Epithelial cell of esophagus (primary cell): Measurements from ENCODE around the gene EIF4EBP3.

ENCODE experiments used
- DNase-seq: peaks from one replicate; pipeline ENCODE4 v3.0.0; 2010; ENCODE audit warnings: low read depth
- H3K4me3 ChIP-seq: 2 replicates; pipeline ENCODE4 v1.5.1; 2011; ENCODE audit warnings: mild to moderate bottlenecking, low read length, control low read depth
- CTCF ChIP-seq: IDR thresholded peaks from 2 replicates; pipeline ENCODE4 v1.5.1; 2011; ENCODE audit warnings: low read depth, mild to moderate bottlenecking, low read length, control low read depth, inconsistent platforms; ENCODE audit not compliant: insufficient read depth; ENCODE audit errors: missing control alignments

EIF4EBP3 gene

DNA sequence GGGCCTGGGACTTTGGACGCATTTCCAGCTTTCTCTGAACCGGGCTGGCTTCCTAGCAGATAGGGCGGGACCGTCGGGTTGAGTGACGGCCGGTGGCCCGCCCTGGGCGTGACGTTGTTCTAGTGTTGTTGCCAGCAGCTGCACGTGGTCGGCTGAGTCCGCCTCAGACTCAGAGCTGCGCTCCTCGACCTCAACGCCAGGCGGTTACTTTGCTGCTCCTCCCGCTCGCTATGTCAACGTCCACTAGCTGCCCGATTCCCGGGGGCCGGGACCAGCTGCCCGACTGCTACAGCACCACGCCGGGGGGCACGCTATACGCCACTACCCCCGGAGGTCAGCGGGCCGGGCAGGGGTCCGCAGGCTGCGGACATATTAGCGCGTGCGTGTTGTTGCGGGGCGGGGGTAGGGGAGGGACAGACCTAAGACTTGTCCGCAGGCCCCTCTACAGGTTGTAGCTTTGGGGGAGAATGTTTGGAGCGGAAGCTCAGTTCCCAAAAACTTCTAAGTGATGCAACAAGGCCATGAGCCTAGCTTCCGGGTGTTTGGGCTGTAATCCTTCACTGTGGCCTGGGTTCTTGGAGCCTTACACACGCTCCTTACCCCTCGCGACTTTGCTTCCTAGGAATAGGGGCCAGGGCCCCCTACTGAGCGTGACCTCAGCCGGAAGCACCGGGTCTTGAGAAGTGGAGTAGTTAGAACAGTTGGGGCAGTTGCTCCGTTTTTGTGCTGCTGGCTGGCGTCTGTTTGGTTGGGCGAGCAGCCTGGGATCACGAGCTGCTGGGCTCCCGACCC lies at the start of gene EIF4EBP3:
Gene EIF4EBP3 (plus strand): TSS at position 155 of the 792 bp plus-strand sequence. CDS start 76 bp downstream, at position 231.
- peak; percentile 94 for DNase-seq
- peak; percentile 63 for TF ChIP-seq CTCF
- H3K4me3 ChIP-seq: peak within 1 kb of the TSS; percentile 58

DNA sequence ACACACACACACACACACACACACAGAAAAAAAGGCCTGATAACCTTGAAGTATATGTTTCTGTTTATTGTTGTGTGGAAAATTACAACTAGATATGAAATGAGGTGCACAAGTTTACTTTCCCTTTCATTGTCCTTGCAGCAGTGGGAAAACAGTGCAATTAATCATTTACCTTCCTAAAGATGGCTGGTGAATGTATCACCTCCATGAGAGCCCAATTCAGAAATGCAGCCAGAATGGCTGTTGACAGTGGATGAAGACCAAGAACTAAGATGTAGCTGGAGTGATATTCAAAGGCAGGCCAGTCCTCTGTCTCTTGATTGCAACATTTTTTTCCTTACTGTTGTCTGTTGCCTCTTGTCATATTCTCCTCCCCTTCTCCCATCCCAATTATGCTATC lies 49.6 kb upstream of the EIF4EBP3 start:
- H3K4me3 ChIP-seq: no peak overlapping the region
- no peak for TF ChIP-seq CTCF
- DNase-seq: no peak

DNA sequence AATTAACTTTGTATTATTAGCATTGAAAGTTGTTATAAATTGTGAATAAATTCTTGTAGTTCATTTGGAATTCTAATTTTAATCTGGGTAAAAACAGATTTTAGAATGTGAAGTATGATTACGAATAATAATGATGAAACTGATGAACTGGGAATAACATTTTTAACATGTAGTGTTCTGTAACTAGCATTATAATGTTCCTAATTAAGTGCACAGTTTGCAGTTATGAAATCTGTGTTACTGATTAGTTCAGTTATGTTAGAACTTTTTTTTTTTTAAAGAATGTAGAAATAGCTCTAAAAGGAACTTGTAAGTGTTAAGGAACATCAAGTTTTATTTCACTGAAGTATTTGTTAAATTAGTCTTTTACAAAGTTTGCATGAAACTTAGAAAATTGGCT lies 48.9 kb upstream of the EIF4EBP3 start:
- no peak for DNase-seq
- H3K4me3 ChIP-seq: no peak overlapping the region
- no peak for TF ChIP-seq CTCF

DNA sequence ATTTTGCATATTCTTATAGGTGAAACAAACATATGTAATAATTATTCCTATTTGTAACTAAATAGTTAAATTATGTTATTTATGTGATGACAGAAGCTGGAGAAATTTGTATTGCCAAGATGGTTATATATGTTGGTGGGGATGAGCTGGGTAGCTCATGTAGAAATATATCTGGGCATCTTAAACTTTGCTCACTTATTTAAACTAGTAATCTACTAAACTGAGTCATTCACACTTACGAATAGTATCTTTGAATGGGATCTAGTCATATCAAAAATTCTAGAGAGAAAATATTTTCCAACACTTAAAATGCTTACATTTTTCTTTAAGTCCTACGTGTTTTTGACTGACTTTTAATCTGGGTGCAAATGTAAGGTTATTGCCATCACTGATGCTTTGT lies 44.6 kb upstream of the EIF4EBP3 start:
- no peak overlapping the region for H3K4me3 ChIP-seq
- DNase-seq: no peak
- no peak for TF ChIP-seq CTCF

GRCh38 chr5:140509898-140510297 lies 37.6 kb upstream of the EIF4EBP3 start:
- H3K4me3 ChIP-seq: no peak overlapping the region
- TF ChIP-seq CTCF: no peak
- no peak for DNase-seq

DNA sequence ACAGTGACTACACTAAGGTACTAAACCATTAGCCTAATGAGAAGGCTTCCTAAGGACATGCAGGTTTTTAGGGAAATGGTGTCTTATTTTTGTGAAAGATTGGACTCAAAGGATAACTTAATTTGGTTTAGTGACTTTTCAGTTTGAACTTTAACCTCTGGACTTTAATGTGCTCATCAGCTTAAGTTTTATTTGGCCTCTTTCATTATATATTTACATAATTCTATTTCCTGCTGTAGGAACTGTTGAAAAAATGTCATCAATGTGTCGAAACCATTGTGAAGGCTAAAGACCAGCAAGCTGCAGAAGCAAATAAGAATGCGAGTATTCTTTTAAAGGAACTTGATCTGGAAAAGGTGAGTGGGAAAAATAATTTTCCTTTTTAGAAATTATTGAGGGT lies 34.3 kb upstream of the EIF4EBP3 start:
- no peak for DNase-seq
- no peak overlapping the region for H3K4me3 ChIP-seq
- TF ChIP-seq CTCF: no peak

- TF ChIP-seq CTCF: no peak
- no peak for DNase-seq
- no peak overlapping the region for H3K4me3 ChIP-seq
These were observed 23.5 kb upstream of the EIF4EBP3 start for GRCh38 chr5:140524003-140524402.
